CD4-positive, alpha-beta T cell (primary cell): ENCODE measurements around the gene MTMR2. TPM values are rescaled to one million over a fixed set of nuclear protein-coding genes. Genes with fewer than 3 reads are reported as not detected.

ENCODE experiments used
- ATAC-seq: fragments of 200-7000 bp; cut with Tn5 transposase; one replicate; pipeline ENCODE4 v1.10.0; 2022; ENCODE audit warnings: mild to moderate bottlenecking; ENCODE audit not compliant: poor library complexity
- CTCF ChIA-PET: fragments of 350-600 bp; sonication (Branson Sonifier 250); formaldehyde crosslinking; loops from one replicate; lab custom pipeline; 2021; ENCODE audit warnings: antibody characterized with exemption, inconsistent platforms; lab: Charles Lee
- POLR2A ChIA-PET: fragments of 350-600 bp; sonication (Branson Sonifier 250); formaldehyde crosslinking; loops from one replicate; lab custom pipeline; 2021; ENCODE audit warnings: antibody characterized with exemption, inconsistent platforms; lab: Charles Lee
- DNase-seq, 14 experiments: peaks; one replicate each; pipeline ENCODE4 v3.0.0-alpha.2; 2013 to 2020; ENCODE audit warnings: mixed read lengths in 2 of 14
- H3K27ac ChIP-seq, 2 donors: one replicate each; pipeline versions ENCODE4 v1.5.1 to v1.7.0; 2013; ENCODE audit warnings: low read length in 2 of 2, low read depth in 1 of 2, mild to moderate bottlenecking in 1 of 2
- H3K27me3 ChIP-seq, 2 experiments: 1 replicate in 1 of 2; 2 replicates in 1 of 2; pipeline versions ENCODE4 v1.6.1 to v1.7.0; 2013; ENCODE audit warnings: low read length in 2 of 2, control low read depth in 1 of 2, mild to moderate bottlenecking in 1 of 2, moderate library complexity in 1 of 2; ENCODE audit not compliant: insufficient read depth in 2 of 2, control insufficient read depth in 1 of 2
- H3K36me3 ChIP-seq: one replicate; pipeline ENCODE4 v1.6.1; 2013; ENCODE audit warnings: low read length, control low read depth; ENCODE audit not compliant: insufficient read depth
- H3K4me1 ChIP-seq: one replicate; pipeline ENCODE4 v1.6.1; 2013; ENCODE audit warnings: low read length, control low read depth; ENCODE audit not compliant: insufficient read depth
- H3K4me3 ChIP-seq: one replicate; pipeline ENCODE4 v1.5.1; 2013; ENCODE audit warnings: mild to moderate bottlenecking, low read length, moderate library complexity
- H3K9me3 ChIP-seq, 2 experiments: 1 replicate in 1 of 2; 2 replicates in 1 of 2; pipeline versions ENCODE4 v1.6.1 to v1.7.0; 2013; ENCODE audit warnings: low read length in 2 of 2, mild to moderate bottlenecking in 2 of 2, control low read depth in 1 of 2, moderate library complexity in 1 of 2; ENCODE audit not compliant: control insufficient read depth in 1 of 2, insufficient read depth in 1 of 2
- H3K27ac Mint-ChIP-seq: one replicate; pipeline ENCODE4 v1.8.0; 2020; ENCODE audit warnings: mixed read lengths
- H3K27me3 Mint-ChIP-seq: one replicate; pipeline ENCODE4 v1.8.0; 2021; ENCODE audit warnings: mixed read lengths
- H3K36me3 Mint-ChIP-seq: one replicate; pipeline ENCODE4 v1.8.0; 2021; ENCODE audit warnings: low read depth, mixed read lengths
- H3K4me1 Mint-ChIP-seq: one replicate; pipeline ENCODE4 v1.8.0; 2021; ENCODE audit warnings: low read depth, mixed read lengths
- H3K4me3 Mint-ChIP-seq: one replicate; pipeline ENCODE4 v1.8.0; 2020; ENCODE audit warnings: mild to moderate bottlenecking, mixed read lengths
- H3K9me3 Mint-ChIP-seq: one replicate; pipeline ENCODE4 v1.8.0; 2020; ENCODE audit warnings: mixed read lengths
- CTCF ChIP-seq: fragments of 200-600 bp; IDR thresholded peaks from one replicate; pipeline ENCODE4 v1.8.0; 2022; ENCODE audit warnings: antibody characterized with exemption, mild to moderate bottlenecking
- intact Hi-C, 2 experiments: fragments of 100-400 bp; cut with DNase I in 1 of 2; cut with micrococcal nuclease in 1 of 2; formaldehyde crosslinking; loops; one replicate each; pipeline versions ENCODE4 v1.15.1 to v1.9.0; 2023 to 2025; cut with DNase I, micrococcal nuclease
- total RNA-seq, 174 experiments: library from RNA in 2 of 174; stranded (reverse) in 2 of 174; gene quantifications; one replicate each; pipeline ENCODE4 v1.2.3 and lab custom pipeline; 2021 to 2026

MTMR2 gene
- total RNA-seq, 2 experiments from 2014 or later: 6.6 to 6.9 TPM

- Histone ChIP-seq H3K27ac (peak within 1 kb of the TSS; percentile 99 to 100), H3K4me3 (peak within 1 kb of the TSS; percentile 93), H3K36me3 (peaks cover 18% of the 10 kb centered on the region), H3K9me3 (no peaks in the 10 kb centered on the region), H3K27me3 (no peaks in the 10 kb centered on the region), H3K4me1 (peaks cover 24% of the 10 kb centered on the region)
- peak; percentile 87 to 97 (median 90) for DNase-seq
- intact Hi-C loops: loop anchor here (1.0 to 10.0 kb wide), 8 partner anchors 222 to 1276 kb away; partner anchors contain the start of genes C11orf97 (in 1 of the 2), FUT4 (in 1 of the 2), JRKL (in 1 of the 2) and SRSF8 (in 1 of the 2)
- no peaks in the 10 kb centered on the region for H3K9me3 Mint-ChIP-seq
- POLR2A ChIA-PET: interaction anchor here (0.6 to 5.2 kb wide), 49 partner anchors 8 to 1661 kb away, joined by 3 to 145 read pairs (median 7); partner anchors contain the start of genes CCDC82, CWC15, ENDOD1 and FUT4
- peak; percentile 54 for ATAC-seq
- H3K4me1 Mint-ChIP-seq: peaks cover 61% of the 10 kb centered on the region
- peaks cover 55% of the 10 kb centered on the region for H3K36me3 Mint-ChIP-seq
- H3K4me3 Mint-ChIP-seq: peak within 1 kb of the TSS; percentile 96
- TF ChIP-seq CTCF: no peak
- CTCF ChIA-PET: interaction anchor here (0.9 to 1.7 kb wide), 7 partner anchors 559 to 1168 kb away, joined by 3 to 6 read pairs (median 3); partner anchors contain the start of genes CWC15, KDM4D and SESN3
- H3K27me3 Mint-ChIP-seq: no peaks in the 10 kb centered on the region
- H3K27ac Mint-ChIP-seq: peak within 1 kb of the TSS; percentile 100
Measured at GRCh38 chr11:95790123-95790932, 133.6 kb downstream of the MTMR2 start, which contains the start of gene CEP57. Gene CEP57, plus strand, starts transcription at chr11:95790498. Its CDS starts 201 bp downstream, at chr11:95790699.

- H3K4me3 ChIP-seq: peak within 1 kb of the TSS; percentile 93
- H3K27ac Mint-ChIP-seq: peak within 1 kb of the TSS; percentile 100
- peaks cover 62% of the 10 kb centered on the region for H3K36me3 Mint-ChIP-seq
- peak within 1 kb of the TSS; percentile 99 to 100 for H3K27ac ChIP-seq
- H3K27me3 ChIP-seq: no peaks in the 10 kb centered on the region
- intact Hi-C loops: loop anchor here (1.0 to 10.0 kb wide), 12 partner anchors 223 to 2005 kb away; partner anchors contain the start of genes SESN3 (in 2 of the 2), C11orf97 (in 1 of the 2), FUT4 (in 1 of the 2) and JRKL (in 1 of the 2)
- H3K4me1 ChIP-seq: peaks cover 24% of the 10 kb centered on the region
- ChIA-PET POLR2A (interaction anchor here (0.6 to 5.2 kb wide), 49 partner anchors 9 to 1661 kb away, joined by 3 to 145 read pairs (median 7); partner anchors contain the start of genes CCDC82, CWC15, ENDOD1 and FUT4), CTCF (interaction anchor here (0.9 to 1.7 kb wide), 6 partner anchors 21 to 1167 kb away, joined by 3 to 6 read pairs (median 4); partner anchors contain the start of gene SESN3)
- H3K9me3 ChIP-seq: no peaks in the 10 kb centered on the region
- DNase-seq (peak; percentile 92 to 100 (median 96)), ATAC-seq (peak; percentile 69)
- peaks cover 25% of the 10 kb centered on the region for H3K36me3 ChIP-seq
- no peaks in the 10 kb centered on the region for H3K27me3 Mint-ChIP-seq
- H3K4me3 Mint-ChIP-seq: peak within 1 kb of the TSS; percentile 96
- H3K9me3 Mint-ChIP-seq: no peaks in the 10 kb centered on the region
- no peak for TF ChIP-seq CTCF
- peaks cover 63% of the 10 kb centered on the region for H3K4me1 Mint-ChIP-seq
Measured at GRCh38 chr11:95789506-95790122, 134.3 kb downstream of the MTMR2 start, which contains the start of gene FAM76B. Gene FAM76B, minus strand, starts transcription at chr11:95789782. Its CDS starts 304 bp downstream, at chr11:95789478.
